HK-2 (cell line): ENCODE measurements around the gene ATE1.
"Not testable (repeated sequence)": the region's sequence is repeated elsewhere in the genome, so short reads cannot be mapped to it uniquely, and the experiment has no call there.

Experiments
- DNase-seq: peaks from one replicate; pipeline ENCODE4 v3.0.0-alpha.2; 2018; ENCODE audit not compliant: unreplicated experiment

Gene ATE1

GRCh38 chr10:121930268-121931085, 2.6 kb upstream of the ATE1 start:
- DNase-seq, result not testable (repeated sequence)

GRCh38 chr10:121929585-121930267, 1.9 kb upstream of the ATE1 start:
- DNase-seq, result not testable (repeated sequence)

GRCh38 chr10:121928528-121928884, 675 bp upstream of the ATE1 start:
- no peak for DNase-seq

GRCh38 chr10:121927318-121927840, 452 bp downstream of the ATE1 start:
- DNase-seq, result peak; percentile 83

DNA sequence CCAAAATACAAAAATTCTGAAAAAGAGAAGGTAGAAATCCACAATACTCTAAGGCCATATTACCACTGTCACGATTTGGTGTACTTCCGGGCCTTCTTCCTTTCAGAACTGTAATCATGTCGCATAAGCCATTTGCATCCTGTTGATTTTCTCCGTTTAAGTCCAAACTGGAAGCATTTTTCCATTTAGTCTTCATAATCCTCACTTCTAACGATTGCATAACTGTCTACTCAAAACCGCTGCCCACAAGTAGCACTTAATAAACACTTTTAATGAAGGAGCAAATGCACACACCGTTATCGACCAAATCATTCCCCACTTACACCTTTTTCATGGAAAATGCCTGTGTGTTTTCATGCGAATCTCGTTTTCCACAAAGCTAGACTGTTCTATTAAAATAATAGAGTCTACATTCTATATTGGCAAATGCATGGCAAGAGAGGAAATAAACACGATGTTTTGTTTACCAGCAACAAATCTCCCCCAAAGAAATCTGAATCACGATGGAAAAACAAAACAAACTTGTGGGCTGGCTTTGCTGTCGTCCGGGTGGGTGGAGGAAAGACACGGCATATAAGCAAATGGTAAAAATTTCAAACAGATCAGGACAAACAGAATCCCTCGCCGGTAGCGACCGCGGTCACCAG, 1.0 kb downstream of the ATE1 start:
- DNase-seq, result no peak

DNA sequence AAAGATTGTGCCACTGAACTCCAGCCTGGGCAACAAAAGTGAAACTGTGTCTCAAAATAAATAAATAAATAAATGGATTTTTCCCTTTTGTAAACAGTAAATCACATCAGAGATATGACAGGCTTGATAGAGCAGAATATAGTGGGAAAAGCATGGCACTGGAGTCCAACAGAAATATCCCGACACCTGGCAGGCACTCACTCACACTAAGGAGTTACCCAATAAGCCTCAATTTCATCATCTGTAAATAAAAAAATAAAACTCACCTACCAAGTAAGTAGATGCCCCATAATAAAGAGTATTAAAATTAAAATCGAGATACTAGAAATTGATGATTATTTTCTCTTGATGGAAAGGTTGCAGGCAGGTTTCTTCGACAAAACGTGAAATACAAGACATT, 1.7 kb downstream of the ATE1 start:
- no peak for DNase-seq

DNA sequence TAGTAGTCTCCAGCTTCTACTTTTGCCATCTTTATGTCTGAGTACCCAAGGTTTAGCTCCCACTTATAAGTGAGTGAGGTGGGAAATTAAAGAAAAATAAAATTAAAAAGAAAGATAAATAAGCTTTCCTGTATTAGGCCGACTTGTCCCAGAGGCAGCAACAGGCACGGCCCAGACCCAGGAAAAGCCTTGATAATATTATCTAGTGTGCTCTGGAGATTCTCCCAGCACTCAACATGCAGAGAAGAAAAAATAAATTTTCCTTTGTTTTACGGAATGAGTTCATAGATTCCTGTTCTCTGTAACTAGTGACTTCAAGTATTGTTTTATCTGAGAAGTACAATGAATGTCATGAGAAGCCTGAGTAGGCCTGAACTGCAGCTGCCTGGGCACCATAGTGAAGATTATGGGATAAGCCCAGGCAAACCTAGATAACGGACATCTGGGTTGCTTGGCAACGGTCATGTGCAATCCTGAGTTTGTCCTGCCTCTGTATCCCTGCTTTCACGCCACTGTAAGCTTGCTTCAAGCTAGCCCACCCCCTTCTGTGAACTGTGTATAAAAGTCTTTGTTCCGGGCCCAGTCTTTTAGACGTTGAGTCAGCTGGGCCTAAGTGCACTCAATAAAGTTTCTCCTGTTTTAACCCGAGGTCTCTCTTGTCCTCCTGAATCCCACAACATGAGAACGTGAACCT, 6.4 kb downstream of the ATE1 start:
- no peak for DNase-seq

- no peak for DNase-seq
These were observed 8.2 kb downstream of the ATE1 start for GRCh38 chr10:121919666-121920065.

DNA sequence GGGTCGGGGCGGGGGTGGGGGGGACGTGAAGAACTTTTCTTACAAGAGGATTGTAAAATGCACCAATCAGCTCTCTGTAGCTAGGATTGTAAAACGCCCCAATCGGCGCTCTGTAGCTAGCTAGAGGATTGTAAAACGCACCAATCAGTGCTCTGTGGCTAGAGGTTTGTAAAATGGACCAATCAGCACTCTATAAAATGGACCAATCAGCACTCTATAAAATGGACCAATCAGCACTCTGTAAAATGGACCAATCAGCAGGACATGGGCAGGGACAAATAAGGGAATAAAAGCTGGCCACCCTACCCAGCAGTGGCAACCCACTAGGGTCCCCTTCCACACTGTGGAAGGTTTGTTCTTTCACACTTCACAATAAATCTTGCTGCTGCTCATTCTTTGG, 9.0 kb downstream of the ATE1 start:
- not testable (repeated sequence) for DNase-seq

DNA sequence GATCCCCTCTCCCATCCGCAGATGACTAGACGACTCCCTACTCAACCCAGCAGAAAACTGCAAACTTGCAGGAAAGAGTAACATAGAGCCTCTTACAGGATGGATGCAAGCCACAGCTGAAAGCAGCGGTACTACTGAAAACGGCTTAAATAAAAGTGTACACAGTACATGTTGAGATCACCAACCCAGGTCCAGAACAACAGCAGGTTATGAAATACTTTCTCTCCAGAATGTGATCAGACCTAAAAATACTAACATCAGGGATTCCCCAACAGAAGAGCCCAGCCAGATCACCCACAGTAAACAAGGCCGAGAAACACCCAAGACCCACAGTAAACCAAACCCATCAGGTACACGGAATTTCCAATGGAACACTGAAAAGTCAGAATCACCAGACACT, 13.2 kb downstream of the ATE1 start:
- DNase-seq, result no peak

DNA sequence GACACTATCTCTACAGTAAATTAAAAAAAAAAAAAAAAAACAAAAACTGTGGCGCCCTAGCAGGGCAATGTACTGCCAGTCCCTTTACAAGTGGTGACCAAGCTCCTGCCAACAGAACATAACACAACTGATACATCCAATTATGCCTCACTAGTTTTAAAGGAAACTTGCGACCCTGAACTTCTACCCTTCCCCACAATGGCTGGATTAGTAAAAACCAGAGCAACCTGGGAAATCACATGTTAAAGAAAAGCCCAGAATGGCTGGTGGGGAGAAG, 16.5 kb downstream of the ATE1 start:
- DNase-seq, result no peak

DNA sequence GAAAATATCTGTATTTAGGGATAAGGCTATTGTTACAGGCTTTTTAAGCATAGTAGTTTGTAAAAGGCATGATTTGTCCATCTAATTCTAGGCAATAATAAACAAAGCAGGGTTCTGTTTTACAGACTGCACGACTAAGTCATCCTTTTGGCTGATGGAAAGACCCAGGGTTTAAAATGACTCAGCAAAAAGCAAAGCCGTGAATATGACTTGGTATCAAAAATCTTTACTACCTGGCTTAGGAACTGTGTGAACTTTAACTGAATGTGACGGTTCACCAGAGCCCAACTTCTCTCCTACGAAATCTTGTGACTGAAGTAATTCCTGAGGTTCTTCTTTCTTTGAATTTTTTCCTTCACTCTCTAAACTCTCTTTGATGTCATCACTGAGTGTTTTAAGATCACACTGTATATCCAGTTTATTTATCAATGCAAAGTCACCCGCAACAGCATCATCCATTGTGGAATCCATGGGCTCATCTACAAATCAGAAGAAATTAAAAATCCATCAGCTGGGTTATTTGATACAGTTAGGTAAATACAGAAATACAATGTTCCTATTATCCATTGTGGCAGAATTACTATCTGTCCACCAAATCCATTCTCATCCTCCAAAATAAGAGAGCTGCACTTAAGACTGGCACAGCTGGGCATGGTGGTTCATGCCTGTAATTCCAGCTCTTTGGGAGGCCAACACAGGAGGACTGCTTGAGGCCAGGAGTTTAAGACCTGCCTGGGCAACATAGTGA, 17.0 kb downstream of the ATE1 start:
- no peak for DNase-seq

- DNase-seq, result no peak
These were observed 22.9 kb downstream of the ATE1 start for GRCh38 chr10:121904888-121905287.

GRCh38 chr10:121900443-121901174, 27.2 kb downstream of the ATE1 start:
- no peak for DNase-seq

GRCh38 chr10:121899727-121900126, 28.1 kb downstream of the ATE1 start:
- DNase-seq, result no peak

GRCh38 chr10:121891103-121891502, 36.7 kb downstream of the ATE1 start:
- no peak for DNase-seq

- no peak for DNase-seq
These were observed 38.6 kb downstream of the ATE1 start for GRCh38 chr10:121889212-121889611.

- DNase-seq, result peak; percentile 50
These were observed 40.7 kb downstream of the ATE1 start for GRCh38 chr10:121886997-121887622.

DNA sequence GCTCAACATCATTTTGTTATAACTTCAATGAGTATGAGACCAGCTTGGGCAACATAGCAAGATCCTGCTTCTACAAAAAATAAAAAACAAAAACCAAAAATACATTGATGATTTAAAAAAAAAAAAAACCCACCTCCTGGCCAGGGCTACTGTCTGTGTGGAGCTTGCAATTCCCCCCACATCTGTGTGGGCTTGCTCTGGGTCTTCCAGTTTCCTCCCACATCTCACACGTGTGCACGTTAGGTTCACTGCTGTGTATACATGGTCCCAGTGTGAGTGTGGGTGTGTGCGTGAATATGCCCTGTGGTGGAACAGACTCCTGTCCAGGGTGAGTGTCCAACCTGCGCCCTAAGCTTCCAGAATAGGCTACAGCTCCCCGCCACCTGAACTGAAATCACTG, 41.6 kb downstream of the ATE1 start:
- no peak for DNase-seq

DNA sequence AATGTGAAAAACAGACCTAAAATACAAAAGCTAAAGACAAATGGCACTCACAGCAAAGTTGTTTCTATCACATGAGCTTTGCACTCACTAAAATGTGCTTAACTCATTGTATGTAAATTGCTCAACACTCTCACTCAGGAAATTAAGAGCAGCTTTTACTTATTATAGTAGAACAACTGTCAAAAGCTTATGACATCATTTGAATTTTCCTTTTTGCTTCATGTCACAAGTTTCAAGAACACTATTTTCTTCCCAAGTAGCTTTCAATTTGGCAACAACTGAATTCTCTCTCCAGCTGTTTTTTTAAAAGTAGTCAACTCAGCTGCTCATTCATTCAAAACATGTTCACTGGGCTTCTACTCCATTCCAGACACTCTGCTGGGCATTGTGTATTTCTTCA, 46.9 kb downstream of the ATE1 start:
- no peak for DNase-seq
